WTC11 (cell line): Measurements from ENCODE around the gene PITPNM3.

ENCODE experiments used
- CTCF ChIP-seq: fragments of 200-600 bp; IDR thresholded peaks from 2 replicates; pipeline ENCODE4 v1.8.0; 2022; ENCODE audit warnings: antibody characterized with exemption
- FOXK1 ChIP-seq: sonication (generic); formaldehyde crosslinking; IDR thresholded peaks from 2 replicates; pipeline ENCODE4 v1.8.0; 2022; ENCODE audit warnings: mild to moderate bottlenecking, moderate library complexity, missing genetic modification reagents
- JAZF1 ChIP-seq: fragments of 250-450 bp; sonication (Bioruptor Pico); IDR thresholded peaks from 2 replicates; pipeline ENCODE4 v1.9.0; 2021; ENCODE audit warnings: moderate library complexity, mild to moderate bottlenecking, inconsistent platforms
- KAT7 ChIP-seq: sonication (generic); formaldehyde crosslinking; IDR thresholded peaks from 2 replicates; pipeline ENCODE4 v1.8.1; 2023; ENCODE audit warnings: missing genetic modification reagents, mild to moderate bottlenecking, borderline replicate concordance
- MAX ChIP-seq: sonication (generic); formaldehyde crosslinking; IDR thresholded peaks from 2 replicates; pipeline ENCODE4 v1.8.0; 2022; ENCODE audit warnings: mild to moderate bottlenecking, missing genetic modification reagents
- NR2C2 ChIP-seq: sonication (generic); formaldehyde crosslinking; IDR thresholded peaks from 2 replicates; pipeline ENCODE4 v1.8.0; 2022; ENCODE audit warnings: mild to moderate bottlenecking, missing genetic modification reagents
- TCF7 ChIP-seq: sonication (generic); formaldehyde crosslinking; IDR thresholded peaks from 2 replicates; pipeline ENCODE4 v1.8.0; 2022; ENCODE audit warnings: mild to moderate bottlenecking, low read depth, missing genetic modification reagents, moderate library complexity

GRCh38 chr17:6542577-6542976 is 13.8 kb downstream of the PITPNM3 start:
- no peak for TF ChIP-seq JAZF1 (CRISPR knock-in tag)
- TF ChIP-seq MAX, result no peak
- TF ChIP-seq CTCF, result no peak
- no peak for TF ChIP-seq TCF7 (CRISPR knock-in tag)
- TF ChIP-seq FOXK1 (CRISPR knock-in tag), result no peak
- TF ChIP-seq KAT7 (CRISPR knock-in tag), result no peak
- no peak for TF ChIP-seq NR2C2 (CRISPR knock-in tag)
